Fibroblast of skin of scalp (primary cell): ENCODE data around the gene NNMT.

Experiments
- DNase-seq: peaks from one replicate; pipeline ENCODE4 v3.0.0-alpha.2; 2013

Gene NNMT

GRCh38 chr11:114348200-114349191, 52.3 kb downstream of the NNMT start:
- peak; percentile 84 for DNase-seq

- no peak for DNase-seq
These were observed 53.8 kb downstream of the NNMT start for GRCh38 chr11:114350022-114350421.

- DNase-seq, result peak; percentile 70
These were observed 57.2 kb downstream of the NNMT start for GRCh38 chr11:114353443-114353842.

- peak; percentile 97 for DNase-seq
These were observed 57.9 kb downstream of the NNMT start for GRCh38 chr11:114354076-114354475.

- DNase-seq, result no peak
These were observed 62.5 kb downstream of the NNMT start for GRCh38 chr11:114358716-114359115.

GRCh38 chr11:114359342-114359741, 63.1 kb downstream of the NNMT start:
- peak; percentile 71 for DNase-seq

- no peak for DNase-seq
These were observed 66.1 kb downstream of the NNMT start for GRCh38 chr11:114362326-114362725.

GRCh38 chr11:114362958-114363357, 66.8 kb downstream of the NNMT start:
- no peak for DNase-seq
